Trophoblast cell (in vitro differentiated cells and primary cell): Measurements from ENCODE around the gene ARHGAP9.

Experiments
- DNase-seq, 2 donors: peaks; one replicate each; pipeline ENCODE4 v3.0.0-alpha.2; 2016
- H2AFZ ChIP-seq: 2 replicates; pipeline ENCODE4 v1.6.1; 2013; ENCODE audit warnings: low read length, moderate library complexity, mild to moderate bottlenecking; ENCODE audit not compliant: insufficient read depth, poor library complexity
- H2AK5ac ChIP-seq: 2 replicates; pipeline ENCODE4 v1.6.1; 2013; ENCODE audit warnings: mild to moderate bottlenecking, low read length
- H2BK120ac ChIP-seq: 2 replicates; pipeline ENCODE4 v1.6.1; 2013; ENCODE audit warnings: low read length, mild to moderate bottlenecking, moderate library complexity; ENCODE audit not compliant: insufficient read depth, poor library complexity
- H2BK12ac ChIP-seq: 2 replicates; pipeline ENCODE4 v1.6.1; 2013; ENCODE audit warnings: mild to moderate bottlenecking, low read length, moderate library complexity
- H2BK5ac ChIP-seq: 2 replicates; pipeline ENCODE4 v1.6.1; 2013; ENCODE audit warnings: low read length, low read depth, moderate library complexity, mild to moderate bottlenecking; ENCODE audit not compliant: poor library complexity
- H3K14ac ChIP-seq: 2 replicates; pipeline ENCODE4 v1.6.1; 2013; ENCODE audit warnings: mild to moderate bottlenecking, low read length
- H3K18ac ChIP-seq: 2 replicates; pipeline ENCODE4 v1.6.1; 2013; ENCODE audit warnings: mild to moderate bottlenecking, low read length
- H3K23ac ChIP-seq: 2 replicates; pipeline ENCODE4 v1.6.1; 2013; ENCODE audit warnings: low read length
- H3K27ac ChIP-seq: 2 replicates; pipeline ENCODE4 v1.5.1; 2013; ENCODE audit warnings: low read depth, mild to moderate bottlenecking, inconsistent platforms, low read length, moderate library complexity
- H3K27me3 ChIP-seq: 2 replicates; pipeline ENCODE4 v1.6.1; 2013; ENCODE audit warnings: inconsistent platforms, mild to moderate bottlenecking, low read length, moderate library complexity; ENCODE audit not compliant: insufficient read depth
- H3K36me3 ChIP-seq, 2 experiments: 1 replicate in 1 of 2; 2 replicates in 1 of 2; pipeline ENCODE4 v1.6.1; 2013; ENCODE audit warnings: low read length in 2 of 2, mild to moderate bottlenecking in 2 of 2, moderate library complexity in 1 of 2; ENCODE audit not compliant: insufficient read depth in 2 of 2, control insufficient read depth in 1 of 2
- H3K4ac ChIP-seq: 2 replicates; pipeline ENCODE4 v1.6.1; 2013; ENCODE audit warnings: low read depth, mild to moderate bottlenecking, low read length, moderate library complexity
- H3K4me1 ChIP-seq, 2 experiments: 1 replicate in 1 of 2; 2 replicates in 1 of 2; pipeline ENCODE4 v1.6.1; 2013; ENCODE audit warnings: low read length in 2 of 2, mild to moderate bottlenecking in 2 of 2, moderate library complexity in 1 of 2; ENCODE audit not compliant: insufficient read depth in 2 of 2, control insufficient read depth in 1 of 2
- H3K4me2 ChIP-seq: 2 replicates; pipeline ENCODE4 v1.6.1; 2013; ENCODE audit warnings: inconsistent platforms, mild to moderate bottlenecking, low read length, moderate library complexity
- H3K4me3 ChIP-seq: 2 replicates; pipeline ENCODE4 v1.5.1; 2013; ENCODE audit warnings: mild to moderate bottlenecking, low read depth, low read length, inconsistent platforms
- H3K79me1 ChIP-seq: one replicate; pipeline ENCODE4 v1.6.1; 2013; ENCODE audit warnings: low read length
- H3K79me2 ChIP-seq: 2 replicates; pipeline ENCODE4 v1.6.1; 2013; ENCODE audit warnings: low read length, mild to moderate bottlenecking; ENCODE audit not compliant: control insufficient read depth, insufficient read depth, poor library complexity
- H3K9ac ChIP-seq: 2 replicates; pipeline ENCODE4 v1.6.1; 2013; ENCODE audit warnings: mild to moderate bottlenecking, low read length
- H3K9me3 ChIP-seq: 2 replicates; pipeline ENCODE4 v1.6.1; 2013; ENCODE audit warnings: low read depth, mild to moderate bottlenecking, control low read depth, inconsistent platforms, low read length; ENCODE audit not compliant: insufficient read depth
- H4K12ac ChIP-seq: 2 replicates; pipeline ENCODE4 v1.6.1; 2013; ENCODE audit warnings: low read depth, mild to moderate bottlenecking, low read length, moderate library complexity
- H4K8ac ChIP-seq: 2 replicates; pipeline ENCODE4 v1.6.1; 2013; ENCODE audit warnings: low read depth, mild to moderate bottlenecking, low read length, moderate library complexity
- H4K91ac ChIP-seq: one replicate; pipeline ENCODE4 v1.6.1; 2013; ENCODE audit warnings: low read depth, mild to moderate bottlenecking, low read length, moderate library complexity
- WGBS: extraction: QIAGEN DNeasy Blood & Tissue Kit; methylation state at CpG from one replicate; pipeline ENCODE4 v1.1.7; 2013; ENCODE audit warnings: missing lambda C conversion rate; ENCODE audit not compliant: insufficient read length, insufficient coverage; ENCODE audit errors: extremely low coverage; 5-methylcytosine and 5-hydroxymethylcytosine counted together

ARHGAP9 gene

DNA sequence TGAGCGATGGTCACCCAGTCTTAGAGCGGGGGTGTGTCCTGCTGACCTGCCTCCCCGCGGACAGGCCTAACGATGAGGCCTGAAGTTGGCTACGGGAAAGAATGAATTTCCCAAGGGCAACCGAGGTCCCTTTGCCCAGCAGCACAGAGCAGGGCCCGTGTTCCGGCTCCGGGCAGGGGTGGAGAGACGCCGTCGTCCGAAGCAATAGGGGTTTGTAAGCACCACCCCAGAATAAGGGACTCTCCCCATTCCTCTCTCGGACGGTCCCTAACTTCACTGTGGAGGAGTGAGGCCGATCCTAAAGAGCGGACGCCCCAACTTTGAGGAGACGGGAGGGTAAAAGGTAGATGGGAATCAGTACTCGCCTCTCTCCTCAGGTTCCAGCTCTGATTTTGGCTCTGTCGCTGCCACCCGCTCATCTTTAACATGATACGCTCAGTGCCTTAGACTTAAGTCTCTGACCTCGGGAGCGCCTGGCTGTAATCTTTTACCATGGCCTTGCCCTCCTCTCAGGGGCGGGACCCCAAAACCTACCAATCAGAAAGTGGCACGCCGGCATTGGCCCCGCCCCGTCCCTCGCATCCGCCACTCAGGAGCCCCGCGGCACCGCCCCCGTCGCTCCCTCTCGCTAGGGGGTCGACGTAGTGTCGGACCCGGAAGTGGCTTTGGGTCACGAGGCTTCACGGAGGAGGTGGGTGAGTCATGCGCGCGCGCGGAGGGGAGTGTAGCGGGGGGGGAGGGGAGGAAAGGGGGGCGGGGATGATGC lies 40.6 kb upstream of the ARHGAP9 start, which contains the start of gene DDIT3:
Gene DDIT3 (minus strand): TSS at position 462 of the 766 bp plus-strand sequence. CDS start 3,108 bp downstream, outside the sequence.
- Histone ChIP-seq H3K4ac (peak within 1 kb of the TSS; percentile 76), H2AK5ac (peak within 1 kb of the TSS; percentile 60), H3K4me3 (peak within 1 kb of the TSS; percentile 84), H3K79me1 (peaks cover 33% of the 10 kb centered on the region), H3K23ac (no peak within 1 kb of the TSS), H3K4me2 (peak within 1 kb of the TSS; percentile 89), H3K27ac (peak within 1 kb of the TSS; percentile 98), H4K12ac (peak within 1 kb of the TSS; percentile 71), H3K14ac (peak within 1 kb of the TSS; percentile 87), H3K9ac (peak within 1 kb of the TSS; percentile 92), H4K8ac (peak within 1 kb of the TSS; percentile 92), H3K4me1 (peaks cover 22 to 31% of the 10 kb centered on the region in 2 experiments), H3K9me3 (no peaks in the 10 kb centered on the region), H3K18ac (peak within 1 kb of the TSS; percentile 81), H2AFZ (peak within 1 kb of the TSS; percentile 63), H3K79me2 (peaks cover 23% of the 10 kb centered on the region), H2BK120ac (peak within 1 kb of the TSS; percentile 75), H3K27me3 (no peaks in the 10 kb centered on the region), H3K36me3 (peaks cover 25 to 38% of the 10 kb centered on the region in 2 experiments), H2BK5ac (peak within 1 kb of the TSS; percentile 85), H4K91ac (peak within 1 kb of the TSS; percentile 80), H2BK12ac (peak within 1 kb of the TSS; percentile 5)
- DNase-seq, result peak; percentile 99
- no CpG with 5 or more reads among the region's 52 CpGs for WGBS

DNA sequence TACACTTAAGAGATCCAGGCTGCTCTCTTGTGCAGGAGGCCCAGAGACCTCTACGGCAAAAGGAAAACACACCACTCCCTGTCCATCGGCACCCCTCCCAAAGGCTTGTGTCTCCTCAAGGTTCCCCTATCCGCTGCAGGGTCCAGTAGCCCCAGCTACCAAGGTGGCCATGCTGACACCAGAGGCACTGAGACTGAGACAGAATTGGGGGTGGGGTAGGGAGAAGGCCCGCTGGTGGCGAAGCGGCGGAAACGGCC lies 40.1 kb upstream of the ARHGAP9 start:
- Histone ChIP-seq H3K79me1 (peaks cover 33% of the 10 kb centered on the region), H3K14ac (peak overlapping the region; percentile 72)

DNA sequence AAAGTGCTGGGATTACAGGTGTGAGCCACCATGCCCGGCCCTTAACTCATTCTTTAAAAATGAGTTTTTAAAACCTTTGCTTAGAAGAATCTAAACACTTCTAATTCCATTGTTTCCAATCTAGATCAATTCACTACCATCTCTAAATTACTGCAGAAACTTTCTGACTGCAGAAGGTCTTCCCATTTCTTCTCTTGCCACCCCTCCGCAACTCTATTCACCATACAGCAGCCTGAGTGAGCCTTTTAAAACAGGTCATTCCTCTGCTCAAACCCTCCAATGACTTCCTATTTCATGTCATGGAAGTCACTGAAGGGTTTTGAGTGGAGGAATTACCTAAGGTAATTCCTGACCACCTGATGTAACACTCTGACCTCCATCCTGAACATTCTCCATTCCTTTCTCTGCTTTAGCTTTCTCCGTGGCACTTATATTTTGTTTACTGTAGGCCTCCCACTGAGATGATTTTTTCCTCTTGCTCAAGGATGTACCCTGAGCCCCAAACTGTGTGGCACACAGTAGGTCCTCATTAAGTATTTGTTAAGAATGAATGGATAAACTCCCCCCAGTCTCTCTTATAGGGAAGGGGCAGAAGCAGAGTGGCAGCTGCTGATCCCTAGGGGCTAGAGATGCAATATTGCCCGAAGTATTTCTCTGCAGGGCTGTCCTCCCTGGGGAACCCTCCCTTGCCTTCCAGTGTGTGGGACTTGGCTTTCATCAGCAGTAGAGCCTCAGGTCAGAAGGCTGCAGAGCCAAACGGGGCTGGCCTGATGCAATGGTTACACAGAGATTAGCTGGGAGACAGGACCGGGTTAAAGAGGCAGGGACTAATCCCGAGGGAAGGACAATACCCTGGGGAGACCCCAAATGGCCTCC lies 39.5 kb upstream of the ARHGAP9 start:
- H4K91ac ChIP-seq, result peak overlapping the region; percentile 67
- peak overlapping the region; percentile 76 for H3K4ac ChIP-seq
- H3K4me1 ChIP-seq, result peaks cover 19 to 27% of the 10 kb centered on the region in 2 experiments
- H3K18ac ChIP-seq, result peak overlapping the region; percentile 81
- peaks cover 2% of the 10 kb centered on the region for H3K9me3 ChIP-seq
- H2BK120ac ChIP-seq, result peak overlapping the region; percentile 75
- H3K36me3 ChIP-seq, result peaks cover 25 to 40% of the 10 kb centered on the region in 2 experiments
- H3K4me2 ChIP-seq, result peak overlapping the region; percentile 86
- no peak overlapping the region for H2BK12ac ChIP-seq
- H3K14ac ChIP-seq, result peak overlapping the region; percentile 72
- H2AK5ac ChIP-seq, result no peak overlapping the region
- H3K23ac ChIP-seq, result no peak overlapping the region
- no peak overlapping the region for H4K12ac ChIP-seq
- no peak overlapping the region for H4K8ac ChIP-seq
- no peaks in the 10 kb centered on the region for H3K27me3 ChIP-seq
- peaks cover 33% of the 10 kb centered on the region for H3K79me1 ChIP-seq
- peaks cover 23% of the 10 kb centered on the region for H3K79me2 ChIP-seq
- WGBS, result no CpG with 5 or more reads among the region's 7 CpGs
- H3K9ac ChIP-seq, result peak overlapping the region; percentile 92
- H2BK5ac ChIP-seq, result peak overlapping the region; percentile 64
- peak overlapping the region; percentile 84 for H3K4me3 ChIP-seq
- DNase-seq, result peak; percentile 33 to 42
- peak overlapping the region; percentile 89 for H3K27ac ChIP-seq
- no peak overlapping the region for H2AFZ ChIP-seq

More for the DNA sequence above, 40.1 kb upstream of the ARHGAP9 start:
- peak overlapping the region; percentile 67 for H4K91ac ChIP-seq
- no CpG with 5 or more reads among the region's 8 CpGs for WGBS
- H3K23ac ChIP-seq, result no peak overlapping the region
- peak overlapping the region; percentile 84 for H3K4me3 ChIP-seq
- H3K36me3 ChIP-seq, result peaks cover 24 to 39% of the 10 kb centered on the region in 2 experiments
- H2BK12ac ChIP-seq, result no peak overlapping the region
- H2BK120ac ChIP-seq, result peak overlapping the region; percentile 75
- no peak for DNase-seq
- peak overlapping the region; percentile 76 for H3K4ac ChIP-seq
- peak overlapping the region; percentile 40 for H4K8ac ChIP-seq
- H3K9me3 ChIP-seq, result peaks cover 2% of the 10 kb centered on the region
- H3K79me2 ChIP-seq, result peaks cover 23% of the 10 kb centered on the region
- peak overlapping the region; percentile 60 for H2AK5ac ChIP-seq
- peak overlapping the region; percentile 92 for H3K9ac ChIP-seq
- peak overlapping the region; percentile 81 for H3K18ac ChIP-seq
- H3K27ac ChIP-seq, result peak overlapping the region; percentile 89
- H2AFZ ChIP-seq, result peak overlapping the region; percentile 52
- H4K12ac ChIP-seq, result peak overlapping the region; percentile 66
- H3K27me3 ChIP-seq, result no peaks in the 10 kb centered on the region
- peak overlapping the region; percentile 64 for H2BK5ac ChIP-seq
- peak overlapping the region; percentile 86 for H3K4me2 ChIP-seq
- H3K4me1 ChIP-seq, result peaks cover 22 to 31% of the 10 kb centered on the region in 2 experiments

DNA sequence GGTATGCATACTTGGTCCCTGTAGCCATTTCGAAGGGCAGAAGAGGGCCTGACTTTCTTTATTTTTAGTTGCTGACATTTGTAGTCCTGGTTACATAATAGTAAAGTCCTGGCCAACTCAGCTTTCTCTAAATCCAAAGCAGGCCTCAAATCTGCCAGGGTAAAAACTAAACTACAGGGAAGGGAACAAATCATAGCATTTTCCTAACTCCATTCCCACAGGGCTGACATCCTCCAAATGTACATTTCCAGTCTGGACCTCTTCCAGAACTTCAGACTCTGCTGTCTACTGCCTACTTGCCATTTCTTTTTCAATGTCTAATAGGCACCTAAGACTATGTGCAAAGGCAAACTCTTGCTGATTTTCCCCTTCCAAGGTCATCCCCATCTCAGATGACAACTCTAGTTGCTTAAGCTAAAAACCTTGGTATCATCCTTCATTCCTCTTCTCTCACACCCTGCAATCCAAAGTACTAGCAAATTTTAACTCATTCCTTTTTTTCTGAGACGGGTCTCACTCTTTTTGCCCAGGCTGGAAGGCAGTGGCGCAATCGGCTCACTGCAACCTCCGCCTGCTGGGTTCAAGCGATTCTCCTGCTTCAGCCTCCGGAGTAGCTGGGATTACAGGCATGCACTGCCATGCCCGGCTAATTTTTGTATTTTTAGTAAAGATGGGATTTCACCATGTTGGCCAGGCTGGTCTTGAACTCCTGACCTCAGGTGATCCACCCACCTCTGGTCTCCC lies 38.7 kb upstream of the ARHGAP9 start:
- Histone ChIP-seq H3K4me3 (no peak overlapping the region), H2BK120ac (no peak overlapping the region), H3K4me2 (peak overlapping the region; percentile 13), H3K4ac (peak overlapping the region; percentile 52), H4K8ac (no peak overlapping the region), H3K36me3 (peaks cover 25 to 38% of the 10 kb centered on the region in 2 experiments), H3K79me1 (peaks cover 32% of the 10 kb centered on the region), H3K18ac (no peak overlapping the region), H2AFZ (no peak overlapping the region), H2BK5ac (no peak overlapping the region), H3K9ac (no peak overlapping the region), H3K14ac (no peak overlapping the region), H3K9me3 (peaks cover 2% of the 10 kb centered on the region), H2AK5ac (no peak overlapping the region), H3K27ac (no peak overlapping the region), H3K79me2 (peaks cover 16% of the 10 kb centered on the region), H3K23ac (no peak overlapping the region), H3K4me1 (peaks cover 12 to 20% of the 10 kb centered on the region in 2 experiments), H2BK12ac (no peak overlapping the region), H3K27me3 (no peaks in the 10 kb centered on the region), H4K12ac (no peak overlapping the region), H4K91ac (no peak overlapping the region)
- no CpG with 5 or more reads among the region's 8 CpGs for WGBS
- DNase-seq, result no peak
